GM12873 (cell line): ENCODE measurements around the gene PABPN1L.

Experiments
- CTCF ChIP-seq: IDR thresholded peaks from 2 replicates; pipeline ENCODE4 v1.5.1; 2012; ENCODE audit warnings: low read depth, mild to moderate bottlenecking, moderate library complexity, low read length, control low read depth; ENCODE audit not compliant: insufficient read depth; ENCODE audit errors: missing control alignments

PABPN1L gene

GRCh38 chr16:88866151-88866920, at the start of gene PABPN1L:
TSS of gene PABPN1L (minus strand) at chr16:88866660. CDS start at chr16:88866606, 54 bp downstream.
- TF ChIP-seq CTCF, result no peak

- TF ChIP-seq CTCF, result no peak
Observed at GRCh38 chr16:88915639-88916327, 49.3 kb upstream of the PABPN1L start.

- no peak for TF ChIP-seq CTCF
Observed at GRCh38 chr16:88914750-88915368, 48.4 kb upstream of the PABPN1L start.

- no peak for TF ChIP-seq CTCF
Observed at GRCh38 chr16:88913870-88914269, 47.4 kb upstream of the PABPN1L start.

GRCh38 chr16:88913001-88913612, 46.6 kb upstream of the PABPN1L start:
- TF ChIP-seq CTCF, result no peak

GRCh38 chr16:88912556-88912955, 46.1 kb upstream of the PABPN1L start:
- TF ChIP-seq CTCF, result no peak

- TF ChIP-seq CTCF, result no peak
Observed at GRCh38 chr16:88911946-88912310, 45.5 kb upstream of the PABPN1L start.
